ENCODE results near the gene ANO10. TPM values are rescaled to one million over a fixed set of nuclear protein-coding genes. Genes with fewer than 3 reads are reported as not detected.

The ANO10 gene
- polyA plus RNA-seq, 1 donor from 2014 or later = 11.1 TPM

GRCh38 chr3:43512754-43513404 is 108.9 kb downstream of the ANO10 start:
- no peak overlapping the region for H3K4me2 ChIP-seq (ENCODE audit: low read length)
- no peaks in the 10 kb centered on the region for H3K27me3 ChIP-seq (ENCODE audit: insufficient read depth, low read depth, low read length)
- TF ChIP-seq POLR2AphosphoS5 (IDR thresholded peaks at IDR 0.05) = no peak
- TF ChIP-seq EZH2 (IDR thresholded peaks at IDR 0.05; ENCODE audit: borderline replicate concordance, insufficient read depth, low read length, poor library complexity, severe bottlenecking) = no peak
- TF ChIP-seq RAD21 (conservative IDR thresholded peaks at IDR 0.05) = no peak
- no peak for TF ChIP-seq REST (IDR thresholded peaks at IDR 0.05; ENCODE audit: borderline replicate concordance)
- no peak for TF ChIP-seq MXI1 (conservative IDR thresholded peaks at IDR 0.05; ENCODE audit: poor library complexity, severe bottlenecking)
- no peak overlapping the region for H2AFZ ChIP-seq (ENCODE audit: low read depth, low read length)
- no peaks in the 10 kb centered on the region for H3K79me2 ChIP-seq (replicated peaks; ENCODE audit: insufficient read depth, low read length)
- no peak overlapping the region for H3K27ac ChIP-seq (ENCODE audit: low read length)
- H3K9me3 ChIP-seq (ENCODE audit: low read length) = no peaks in the 10 kb centered on the region
- no peak overlapping the region for H3K9ac ChIP-seq (ENCODE audit: low read length)
- no peaks in the 10 kb centered on the region for H3F3A ChIP-seq (ENCODE audit: insufficient read depth, low read length, poor library complexity, severe bottlenecking)
- H3K4me3 ChIP-seq (ENCODE audit: low read length) = no peak overlapping the region
- peaks cover 3% of the 10 kb centered on the region for H3K36me3 ChIP-seq (ENCODE audit: insufficient read depth, low read length)
- no peaks in the 10 kb centered on the region for H3K9me2 ChIP-seq (ENCODE audit: insufficient read depth, low read length)
- no peaks in the 10 kb centered on the region for H4K20me1 ChIP-seq (ENCODE audit: insufficient read depth)

- no peak for TF ChIP-seq CTCF (IDR thresholded peaks at IDR 0.05; ENCODE audit: poor library complexity, severe bottlenecking)
- TF ChIP-seq SMC3 (conservative IDR thresholded peaks at IDR 0.05; ENCODE audit: poor library complexity) = no peak
- no peak for TF ChIP-seq REST (IDR thresholded peaks at IDR 0.05; ENCODE audit: borderline replicate concordance)
- TF ChIP-seq MXI1 (conservative IDR thresholded peaks at IDR 0.05; ENCODE audit: poor library complexity, severe bottlenecking) = no peak
- no peak for TF ChIP-seq EP300 (conservative IDR thresholded peaks at IDR 0.05; ENCODE audit: poor library complexity, severe bottlenecking)
- TF ChIP-seq TAF1 (IDR thresholded peaks at IDR 0.05; ENCODE audit: low read depth) = no peak
- no peak for TF ChIP-seq POLR2AphosphoS5 (IDR thresholded peaks at IDR 0.05)
- TF ChIP-seq RAD21 (conservative IDR thresholded peaks at IDR 0.05) = no peak
- TF ChIP-seq EZH2 (IDR thresholded peaks at IDR 0.05; ENCODE audit: borderline replicate concordance, insufficient read depth, low read length, poor library complexity, severe bottlenecking) = no peak
- H3K4me3 ChIP-seq (ENCODE audit: low read length) = no peak overlapping the region
- no peaks in the 10 kb centered on the region for H3K27me3 ChIP-seq (ENCODE audit: insufficient read depth, low read depth, low read length)
These were observed 115.2 kb downstream of the ANO10 start for GRCh38 chr3:43506644-43507043.

More at GRCh38 chr3:43506644-43507043, 115.2 kb downstream of the ANO10 start:
- Histone ChIP-seq H3K36me3 (ENCODE audit: insufficient read depth, low read length) (no peaks in the 10 kb centered on the region), H3K4me2 (ENCODE audit: low read length) (no peak overlapping the region), H3K9me3 (ENCODE audit: low read length) (no peaks in the 10 kb centered on the region), H3F3A (ENCODE audit: insufficient read depth, low read length, poor library complexity, severe bottlenecking) (no peaks in the 10 kb centered on the region), H3K79me2 (replicated peaks; ENCODE audit: insufficient read depth, low read length) (no peaks in the 10 kb centered on the region), H3K9ac (ENCODE audit: low read length) (no peak overlapping the region), H3K27ac (ENCODE audit: low read length) (no peak overlapping the region), H3K9me2 (ENCODE audit: insufficient read depth, low read length) (no peaks in the 10 kb centered on the region), H4K20me1 (ENCODE audit: insufficient read depth) (no peaks in the 10 kb centered on the region), H2AFZ (ENCODE audit: low read depth, low read length) (no peak overlapping the region)

Measured in neural cell (in vitro differentiated cells).